Panc1 (cell line): ENCODE measurements around the gene SEMA4D. TPM values are rescaled to one million over a fixed set of nuclear protein-coding genes. Genes with fewer than 3 reads are reported as not detected.

Experiments
- ATAC-seq: fragments of 200-7000 bp; cut with Tn5 transposase; 2 replicates; pipeline ENCODE4 v1.9.1; 2020; ENCODE audit warnings: mild to moderate bottlenecking, moderate library complexity
- BruUV-seq: library from RNA; stranded (reverse); fragments of 400-500 nt; replicated peaks from 2 replicates; lab custom pipeline; 2021; lab: Mats Ljungman, UMichigan
- CTCF ChIA-PET: fragments of 300-600 bp; sonication (Branson Sonifier 250); formaldehyde crosslinking; loops from one replicate; lab custom pipeline; 2022; ENCODE audit warnings: antibody characterized with exemption; lab: Charles Lee
- POLR2A ChIA-PET: fragments of 300-600 bp; sonication (Branson Sonifier 250); formaldehyde crosslinking; loops from one replicate; lab custom pipeline; 2022; ENCODE audit warnings: antibody characterized with exemption; lab: Charles Lee
- DNase-seq: peaks from one replicate; pipeline ENCODE4 v3.0.0-alpha.2; 2010; ENCODE audit warnings: low read depth, low spot score
- H3K27ac ChIP-seq: 2 replicates; pipeline ENCODE4 v1.5.1; 2011; ENCODE audit warnings: mild to moderate bottlenecking, low read length, inconsistent platforms
- H3K27me3 ChIP-seq: fragments of 200-500 bp; sonication (Bioruptor generic); 2 replicates; pipeline ENCODE4 v1.6.0; 2014; ENCODE audit warnings: low read length, inconsistent platforms; ENCODE audit not compliant: control insufficient read depth, insufficient read depth
- H3K36me3 ChIP-seq: fragments of 200-500 bp; sonication (Bioruptor generic); 2 replicates; pipeline ENCODE4 v1.5.1; 2014; ENCODE audit warnings: inconsistent platforms, mild to moderate bottlenecking, low read length, moderate library complexity; ENCODE audit not compliant: control insufficient read depth, insufficient read depth
- H3K4me1 ChIP-seq: 2 replicates; pipeline ENCODE4 v1.5.1; 2011; ENCODE audit warnings: inconsistent platforms, mild to moderate bottlenecking, low read length, moderate library complexity; ENCODE audit not compliant: control insufficient read depth, insufficient read depth
- H3K4me3 ChIP-seq, 2 experiments: 2 replicates each; pipeline ENCODE4 v1.5.1; 2011 to 2012; ENCODE audit warnings: low read depth in 2 of 2, low read length in 2 of 2, mild to moderate bottlenecking in 2 of 2, inconsistent platforms in 1 of 2, moderate library complexity in 1 of 2
- H3K9me3 ChIP-seq: fragments of 200-500 bp; sonication (Bioruptor generic); 2 replicates; pipeline ENCODE4 v1.5.1; 2014; ENCODE audit warnings: low read depth, mild to moderate bottlenecking, inconsistent platforms, low read length, moderate library complexity; ENCODE audit not compliant: control insufficient read depth, insufficient read depth
- POLR2AphosphoS5 ChIP-seq: IDR thresholded peaks from 2 replicates; pipeline ENCODE4 v1.6.1; 2012; ENCODE audit warnings: mild to moderate bottlenecking, low read depth, low read length, moderate library complexity
- SIN3A ChIP-seq: IDR thresholded peaks from 2 replicates; pipeline ENCODE4 v1.6.1; 2012; ENCODE audit warnings: low read depth, mild to moderate bottlenecking, low read length, moderate library complexity, borderline replicate concordance; ENCODE audit not compliant: insufficient read depth
- TCF7L2 ChIP-seq: IDR thresholded peaks from 2 replicates; pipeline ENCODE4 v1.6.1; 2011; ENCODE audit warnings: mild to moderate bottlenecking, low read depth, low read length, inconsistent platforms
- in situ Hi-C: cut with HindIII; loops from 2 replicates; pipeline ENCODE4 v1.10.0; 2016; ENCODE audit warnings: low sequenced_read_pairs, low pct_unique_long_range_greater_than_20kb
- intact Hi-C: fragments of 100-400 bp; cut with micrococcal nuclease; formaldehyde crosslinking; loops from one replicate; pipeline ENCODE4 v1.10.0; 2022; ENCODE audit not compliant: unreplicated experiment
- total RNA-seq: library from RNA; stranded (reverse); gene quantifications from one replicate; pipeline ENCODE4 v1.2.1, GENCODE V29; 2021; ENCODE audit not compliant: unreplicated experiment
- TF ChIP-seq, protein P1 (sequence below): fragments of 450-650 bp; IDR thresholded peaks from 2 replicates; pipeline ENCODE4 v1.5.1; 2017; ENCODE audit warnings: mild to moderate bottlenecking
- TF ChIP-seq, protein P2 (sequence below), 2 experiments: IDR thresholded peaks; 2 replicates each; pipeline ENCODE4 v1.6.1; 2011 to 2012; ENCODE audit warnings: low read depth in 2 of 2, control low read depth in 1 of 2, low read length in 1 of 2, mild to moderate bottlenecking in 1 of 2, moderate library complexity in 1 of 2; ENCODE audit not compliant: insufficient read depth in 1 of 2

Gene SEMA4D
- total RNA-seq, 1 experiment from 2014 or later: 6.5 TPM

DNA sequence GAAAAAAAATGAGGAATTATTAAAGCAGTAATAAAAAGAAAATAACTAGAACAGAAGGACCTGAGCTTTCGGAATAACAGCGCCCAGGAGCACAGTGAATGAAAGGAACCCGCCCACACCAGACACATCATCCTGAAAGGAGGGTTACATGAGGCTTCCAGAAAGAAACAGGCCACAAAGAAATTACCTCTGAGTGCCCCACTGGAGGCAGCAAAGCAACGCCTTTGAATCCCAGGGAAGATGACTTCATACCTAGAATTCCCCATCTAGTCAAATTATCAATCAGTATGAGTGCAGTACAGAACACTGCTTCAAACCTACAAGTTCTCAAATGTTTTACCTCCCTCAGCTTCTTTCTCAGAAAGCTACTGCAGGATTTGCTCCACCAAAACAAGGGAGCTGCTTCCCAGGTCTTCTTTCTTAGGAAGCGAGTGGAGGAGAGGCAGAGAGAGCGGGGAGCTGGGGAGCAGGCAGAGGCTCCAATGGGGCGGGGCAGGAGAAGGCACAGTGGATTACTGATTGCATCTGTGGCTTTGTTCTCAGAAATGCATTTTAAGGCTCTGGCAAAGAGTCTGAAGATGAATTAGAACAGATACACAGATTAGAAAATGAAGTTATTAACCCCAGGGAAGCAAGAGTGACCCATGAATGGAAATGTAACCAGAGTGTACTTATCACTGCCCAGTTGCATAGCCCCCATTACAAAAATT is 87.1 kb downstream of the SEMA4D start:
- H3K4me3 ChIP-seq: no peak overlapping the region
- POLR2A ChIA-PET: no interaction called here
- no peak for DNase-seq
- H3K36me3 ChIP-seq: no peaks in the 10 kb centered on the region
- H3K27ac ChIP-seq: no peak overlapping the region
- no peaks in the 10 kb centered on the region for H3K27me3 ChIP-seq
- CTCF ChIA-PET: no interaction called here
- ATAC-seq: no peak
- intact Hi-C loops: no loop called here
- H3K9me3 ChIP-seq: no peaks in the 10 kb centered on the region
- H3K4me1 ChIP-seq: no peaks in the 10 kb centered on the region
- in situ Hi-C loops: no loop called here
- BruUV-seq: no TSS peak
- TF ChIP-seq SIN3A: no peak
- no peak for TF ChIP-seq TCF7L2
- TF ChIP-seq, protein P1, sequence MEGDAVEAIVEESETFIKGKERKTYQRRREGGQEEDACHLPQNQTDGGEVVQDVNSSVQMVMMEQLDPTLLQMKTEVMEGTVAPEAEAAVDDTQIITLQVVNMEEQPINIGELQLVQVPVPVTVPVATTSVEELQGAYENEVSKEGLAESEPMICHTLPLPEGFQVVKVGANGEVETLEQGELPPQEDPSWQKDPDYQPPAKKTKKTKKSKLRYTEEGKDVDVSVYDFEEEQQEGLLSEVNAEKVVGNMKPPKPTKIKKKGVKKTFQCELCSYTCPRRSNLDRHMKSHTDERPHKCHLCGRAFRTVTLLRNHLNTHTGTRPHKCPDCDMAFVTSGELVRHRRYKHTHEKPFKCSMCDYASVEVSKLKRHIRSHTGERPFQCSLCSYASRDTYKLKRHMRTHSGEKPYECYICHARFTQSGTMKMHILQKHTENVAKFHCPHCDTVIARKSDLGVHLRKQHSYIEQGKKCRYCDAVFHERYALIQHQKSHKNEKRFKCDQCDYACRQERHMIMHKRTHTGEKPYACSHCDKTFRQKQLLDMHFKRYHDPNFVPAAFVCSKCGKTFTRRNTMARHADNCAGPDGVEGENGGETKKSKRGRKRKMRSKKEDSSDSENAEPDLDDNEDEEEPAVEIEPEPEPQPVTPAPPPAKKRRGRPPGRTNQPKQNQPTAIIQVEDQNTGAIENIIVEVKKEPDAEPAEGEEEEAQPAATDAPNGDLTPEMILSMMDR: no peak
- TF ChIP-seq, protein P2, sequence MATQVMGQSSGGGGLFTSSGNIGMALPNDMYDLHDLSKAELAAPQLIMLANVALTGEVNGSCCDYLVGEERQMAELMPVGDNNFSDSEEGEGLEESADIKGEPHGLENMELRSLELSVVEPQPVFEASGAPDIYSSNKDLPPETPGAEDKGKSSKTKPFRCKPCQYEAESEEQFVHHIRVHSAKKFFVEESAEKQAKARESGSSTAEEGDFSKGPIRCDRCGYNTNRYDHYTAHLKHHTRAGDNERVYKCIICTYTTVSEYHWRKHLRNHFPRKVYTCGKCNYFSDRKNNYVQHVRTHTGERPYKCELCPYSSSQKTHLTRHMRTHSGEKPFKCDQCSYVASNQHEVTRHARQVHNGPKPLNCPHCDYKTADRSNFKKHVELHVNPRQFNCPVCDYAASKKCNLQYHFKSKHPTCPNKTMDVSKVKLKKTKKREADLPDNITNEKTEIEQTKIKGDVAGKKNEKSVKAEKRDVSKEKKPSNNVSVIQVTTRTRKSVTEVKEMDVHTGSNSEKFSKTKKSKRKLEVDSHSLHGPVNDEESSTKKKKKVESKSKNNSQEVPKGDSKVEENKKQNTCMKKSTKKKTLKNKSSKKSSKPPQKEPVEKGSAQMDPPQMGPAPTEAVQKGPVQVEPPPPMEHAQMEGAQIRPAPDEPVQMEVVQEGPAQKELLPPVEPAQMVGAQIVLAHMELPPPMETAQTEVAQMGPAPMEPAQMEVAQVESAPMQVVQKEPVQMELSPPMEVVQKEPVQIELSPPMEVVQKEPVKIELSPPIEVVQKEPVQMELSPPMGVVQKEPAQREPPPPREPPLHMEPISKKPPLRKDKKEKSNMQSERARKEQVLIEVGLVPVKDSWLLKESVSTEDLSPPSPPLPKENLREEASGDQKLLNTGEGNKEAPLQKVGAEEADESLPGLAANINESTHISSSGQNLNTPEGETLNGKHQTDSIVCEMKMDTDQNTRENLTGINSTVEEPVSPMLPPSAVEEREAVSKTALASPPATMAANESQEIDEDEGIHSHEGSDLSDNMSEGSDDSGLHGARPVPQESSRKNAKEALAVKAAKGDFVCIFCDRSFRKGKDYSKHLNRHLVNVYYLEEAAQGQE (IDR thresholded peaks at IDR 0.05; ENCODE audit: insufficient read depth in 1 of 2, low read depth in 2 of 2, low read length in 1 of 2): no peak
- no peak for TF ChIP-seq POLR2AphosphoS5

DNA sequence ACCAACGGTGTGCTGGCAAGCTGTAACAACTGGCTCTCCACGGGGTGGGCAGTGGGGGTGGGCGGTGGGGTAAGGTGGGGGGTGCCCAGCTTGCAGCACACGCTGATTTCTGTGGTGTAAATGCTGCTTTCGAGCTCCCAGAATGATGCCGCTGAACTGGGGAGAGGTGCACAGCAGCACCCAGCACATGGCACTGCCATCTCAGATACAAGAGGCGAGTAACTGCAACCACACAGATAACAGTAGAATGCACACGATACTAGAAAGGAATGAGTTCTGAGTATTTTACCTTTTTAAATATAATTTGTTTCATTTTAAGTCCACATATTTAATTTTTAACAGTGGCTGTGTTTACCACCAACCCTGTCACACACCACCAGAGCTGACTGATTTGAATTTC is 87.9 kb downstream of the SEMA4D start:
- Histone ChIP-seq H3K36me3 (no peaks in the 10 kb centered on the region), H3K4me3 (no peak overlapping the region), H3K9me3 (no peaks in the 10 kb centered on the region), H3K27ac (no peak overlapping the region), H3K4me1 (no peaks in the 10 kb centered on the region), H3K27me3 (no peaks in the 10 kb centered on the region)
- DNase-seq (no peak), ATAC-seq (no peak)
- intact Hi-C loops (no loop called here), in situ Hi-C loops (no loop called here)
- ChIA-PET CTCF (no interaction called here), POLR2A (no interaction called here)
- no peak for TF ChIP-seq POLR2AphosphoS5
- TF ChIP-seq, protein P1: no peak
- TF ChIP-seq, protein P2 (IDR thresholded peaks at IDR 0.05; ENCODE audit: insufficient read depth in 1 of 2, low read depth in 2 of 2, low read length in 1 of 2): no peak
- TF ChIP-seq TCF7L2: no peak
- TF ChIP-seq SIN3A: no peak
- BruUV-seq: no TSS peak
